DMS153 treated with DMSO at 0.1 percent for 48 hours (cell line): ENCODE results near the gene AP5Z1.

Experiments used
- DNase-seq: peaks from one replicate; lab custom pipeline; 2025; ENCODE audit not compliant: unreplicated experiment; lab: John Stamatoyannopoulos, UW

The AP5Z1 gene

GRCh38 chr7:4837803-4838625 is 62.6 kb downstream of the AP5Z1 start:
- DNase-seq, result no peak

DNA sequence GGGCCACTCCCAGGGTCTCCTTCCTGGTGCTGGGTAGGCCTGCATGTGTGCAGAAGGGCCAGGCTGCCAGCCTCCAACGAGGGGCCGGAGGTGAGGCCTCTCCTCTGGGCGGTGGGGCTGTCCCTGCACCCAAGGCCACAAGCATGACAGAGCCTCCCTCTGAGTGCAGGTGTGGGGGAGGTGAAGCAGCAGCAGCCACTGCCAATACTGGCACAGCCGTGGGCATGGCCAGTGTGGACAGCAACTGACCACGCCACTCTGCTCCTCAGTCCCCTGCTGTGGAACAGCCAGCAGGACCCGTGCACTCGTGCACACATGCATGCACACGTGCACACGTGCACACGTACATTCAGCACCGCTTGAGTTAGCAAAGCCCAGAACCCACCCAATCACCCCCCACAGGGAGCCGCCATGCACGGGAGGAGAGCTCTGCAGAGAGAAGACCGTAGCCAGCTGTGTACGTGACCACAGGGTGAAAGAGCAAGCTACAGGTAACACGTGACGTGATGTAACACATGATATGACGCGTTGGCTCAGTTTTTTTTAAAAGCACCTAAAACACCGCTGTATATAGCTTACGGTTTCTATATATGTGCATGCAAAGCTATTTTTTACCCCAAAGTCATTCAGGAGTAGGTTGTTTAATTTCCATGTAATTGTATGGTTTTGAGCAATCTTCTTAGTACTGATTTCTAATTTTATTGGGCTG is 63.4 kb downstream of the AP5Z1 start:
- no peak for DNase-seq

DNA sequence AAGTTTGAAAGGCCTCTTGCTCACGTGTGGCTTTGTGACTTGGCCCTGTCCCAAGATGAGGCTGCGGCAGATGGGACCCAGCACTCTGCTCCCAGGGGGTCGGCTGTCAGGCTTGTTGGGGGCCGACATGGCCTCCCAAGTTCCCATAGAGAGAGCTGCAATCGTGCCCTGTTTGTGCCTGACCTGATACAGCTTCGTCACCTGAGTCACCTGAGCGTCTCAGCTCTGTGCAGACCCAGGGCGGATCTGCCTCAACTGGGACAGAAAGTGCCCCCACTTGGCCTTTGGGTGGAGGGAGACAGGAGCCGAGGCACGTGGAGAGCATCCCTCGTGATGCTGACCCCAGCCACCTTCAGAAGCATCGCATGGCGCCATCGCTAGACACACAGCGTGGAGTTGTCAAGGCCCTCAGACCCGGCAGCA is 64.7 kb downstream of the AP5Z1 start:
- DNase-seq, result no peak
